Activated CD4-positive, alpha-beta memory T cell treated with anti-CD3 and anti-CD28 coated beads, Interleukin-2, amount 10 ng/mL, durations not matched to agents 7 days and 5 days (primary cell): ENCODE results near the gene MNS1. TPM values are rescaled to one million over a fixed set of nuclear protein-coding genes. Genes with fewer than 3 reads are reported as not detected.
"Not testable (repeated sequence)": the region's sequence is repeated elsewhere in the genome, so short reads cannot be mapped to it uniquely, and the experiment has no call there.

Experiments used
- CTCF ChIA-PET: fragments of 350-600 bp; sonication (Branson Sonifier 250); formaldehyde crosslinking; loops from one replicate; lab custom pipeline; 2021; ENCODE audit warnings: antibody characterized with exemption, inconsistent platforms; lab: Charles Lee
- POLR2A ChIA-PET: fragments of 350-600 bp; sonication (Branson Sonifier 250); formaldehyde crosslinking; loops from one replicate; lab custom pipeline; 2021; ENCODE audit warnings: antibody characterized with exemption; lab: Charles Lee
- DNase-seq: peaks from one replicate; pipeline ENCODE4 v3.0.0-alpha.2; 2020
- H3K27ac Mint-ChIP-seq: one replicate; pipeline ENCODE4 v1.8.0; 2021; ENCODE audit warnings: mild to moderate bottlenecking, mixed read lengths
- H3K27me3 Mint-ChIP-seq: one replicate; pipeline ENCODE4 v1.8.0; 2021; ENCODE audit warnings: mixed read lengths
- H3K36me3 Mint-ChIP-seq: one replicate; pipeline ENCODE4 v1.8.0; 2021; ENCODE audit warnings: low read depth, mixed read lengths
- H3K4me1 Mint-ChIP-seq: one replicate; pipeline ENCODE4 v1.8.0; 2021; ENCODE audit warnings: mixed read lengths
- H3K4me3 Mint-ChIP-seq: one replicate; pipeline ENCODE4 v1.8.0; 2021; ENCODE audit warnings: mild to moderate bottlenecking, mixed read lengths
- H3K9me3 Mint-ChIP-seq: one replicate; pipeline ENCODE4 v1.8.0; 2021; ENCODE audit warnings: mixed read lengths
- total RNA-seq, 2 experiments: library from RNA; stranded (reverse); gene quantifications; one replicate each; pipeline ENCODE4 v1.2.3, GENCODE V29; 2021

MNS1 gene
- total RNA-seq, 2 experiments from 2014 or later, result not detected

GRCh38 chr15:56432304-56432703, 32.6 kb downstream of the MNS1 start:
- no peaks in the 10 kb centered on the region for H3K9me3 Mint-ChIP-seq
- POLR2A ChIA-PET, result no interaction called here
- DNase-seq, result no peak
- no peaks in the 10 kb centered on the region for H3K4me1 Mint-ChIP-seq
- no peaks in the 10 kb centered on the region for H3K36me3 Mint-ChIP-seq
- H3K27ac Mint-ChIP-seq, result no peak overlapping the region
- CTCF ChIA-PET, result interaction anchor here (0.6 kb wide), 2 partner anchors 383 to 478 kb away, joined by 3 read pairs; no protein-coding TSS in a partner anchor
- H3K27me3 Mint-ChIP-seq, result peaks cover 16% of the 10 kb centered on the region
- no peak overlapping the region for H3K4me3 Mint-ChIP-seq

GRCh38 chr15:56428821-56429458, 36.0 kb downstream of the MNS1 start:
- POLR2A ChIA-PET, result no interaction called here
- H3K4me1 Mint-ChIP-seq, result no peaks in the 10 kb centered on the region
- no peaks in the 10 kb centered on the region for H3K36me3 Mint-ChIP-seq
- H3K9me3 Mint-ChIP-seq, result no peaks in the 10 kb centered on the region
- CTCF ChIA-PET, result interaction anchor here (1.4 to 2.4 kb wide), 4 partner anchors 11 to 184 kb away, joined by 5 to 12 read pairs (median 10); no protein-coding TSS in a partner anchor
- no peak overlapping the region for H3K27ac Mint-ChIP-seq
- no peak for DNase-seq
- no peaks in the 10 kb centered on the region for H3K27me3 Mint-ChIP-seq
- H3K4me3 Mint-ChIP-seq, result no peak overlapping the region

DNA sequence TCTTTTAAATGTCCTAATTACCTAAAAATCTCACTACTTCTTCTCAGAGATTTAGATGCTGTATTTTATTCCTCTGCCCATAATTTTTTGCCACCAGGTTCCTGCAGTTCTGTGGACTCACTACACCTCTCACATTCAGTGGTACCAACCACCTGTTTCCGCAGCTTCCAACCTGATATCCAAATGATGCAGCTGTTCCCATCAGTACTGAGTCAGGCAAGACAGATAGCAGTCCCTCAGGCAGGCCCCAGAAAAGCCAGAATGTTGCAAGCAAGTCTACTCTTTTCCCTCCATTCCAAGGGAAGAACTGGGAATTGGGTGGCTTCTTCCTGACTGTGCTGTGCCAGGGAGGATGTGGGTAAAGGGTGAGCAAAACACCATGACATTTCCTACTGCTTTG, 39.0 kb downstream of the MNS1 start:
- H3K9me3 Mint-ChIP-seq, result no peaks in the 10 kb centered on the region
- peaks cover 2% of the 10 kb centered on the region for H3K27me3 Mint-ChIP-seq
- ChIA-PET CTCF (interaction anchor here (1.9 kb wide), 1 partner anchor 181 kb away, joined by 7 read pairs; no protein-coding TSS in a partner anchor), POLR2A (no interaction called here)
- no peaks in the 10 kb centered on the region for H3K4me1 Mint-ChIP-seq
- no peak overlapping the region for H3K4me3 Mint-ChIP-seq
- no peak for DNase-seq
- no peak overlapping the region for H3K27ac Mint-ChIP-seq
- H3K36me3 Mint-ChIP-seq, result no peaks in the 10 kb centered on the region

- CTCF ChIA-PET, result interaction anchor here (0.7 kb wide), 1 partner anchor 371 kb away, joined by 3 read pairs; no protein-coding TSS in a partner anchor
- no peak overlapping the region for H3K27ac Mint-ChIP-seq
Observed at GRCh38 chr15:56425276-56425675, 39.7 kb downstream of the MNS1 start.

DNA sequence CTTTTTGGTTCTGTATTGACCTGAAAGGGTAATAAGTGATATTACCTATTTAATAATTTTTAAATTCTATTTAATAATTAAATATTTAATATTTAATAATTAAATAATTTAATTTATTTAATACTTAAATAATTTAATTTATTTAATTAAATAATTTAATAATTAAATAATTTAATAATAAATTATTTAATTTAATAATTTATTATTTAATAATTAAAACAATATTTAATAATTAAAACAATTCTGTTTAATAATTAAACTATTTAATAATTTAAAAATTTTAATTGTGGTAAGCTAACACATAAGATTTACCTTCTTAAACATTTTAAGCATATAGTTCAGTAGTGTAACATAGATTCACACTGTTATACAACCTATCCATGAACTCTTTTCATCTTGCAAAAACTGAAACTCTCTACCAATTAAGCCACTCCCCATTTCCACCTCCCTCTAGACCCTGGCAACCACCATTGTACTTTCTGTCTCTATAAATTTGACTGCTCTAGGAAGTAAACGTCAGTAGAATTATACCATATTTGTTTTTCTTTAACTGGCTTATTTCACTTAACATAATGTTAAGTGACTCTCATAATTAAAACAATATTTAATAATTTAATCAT, 51.7 kb downstream of the MNS1 start:
- POLR2A ChIA-PET, H3K36me3 Mint-ChIP-seq, H3K27ac Mint-ChIP-seq, CTCF ChIA-PET, H3K27me3 Mint-ChIP-seq, H3K9me3 Mint-ChIP-seq, H3K4me1 Mint-ChIP-seq, DNase-seq, H3K4me3 Mint-ChIP-seq: not testable (repeated sequence)

More at GRCh38 chr15:56425276-56425675, 39.7 kb downstream of the MNS1 start:
- POLR2A ChIA-PET, result no interaction called here
- Mint-ChIP-seq H3K4me1 (no peaks in the 10 kb centered on the region), H3K4me3 (no peak overlapping the region), H3K36me3 (no peaks in the 10 kb centered on the region), H3K27me3 (peaks cover 2% of the 10 kb centered on the region), H3K9me3 (no peaks in the 10 kb centered on the region)
- DNase-seq, result no peak

DNA sequence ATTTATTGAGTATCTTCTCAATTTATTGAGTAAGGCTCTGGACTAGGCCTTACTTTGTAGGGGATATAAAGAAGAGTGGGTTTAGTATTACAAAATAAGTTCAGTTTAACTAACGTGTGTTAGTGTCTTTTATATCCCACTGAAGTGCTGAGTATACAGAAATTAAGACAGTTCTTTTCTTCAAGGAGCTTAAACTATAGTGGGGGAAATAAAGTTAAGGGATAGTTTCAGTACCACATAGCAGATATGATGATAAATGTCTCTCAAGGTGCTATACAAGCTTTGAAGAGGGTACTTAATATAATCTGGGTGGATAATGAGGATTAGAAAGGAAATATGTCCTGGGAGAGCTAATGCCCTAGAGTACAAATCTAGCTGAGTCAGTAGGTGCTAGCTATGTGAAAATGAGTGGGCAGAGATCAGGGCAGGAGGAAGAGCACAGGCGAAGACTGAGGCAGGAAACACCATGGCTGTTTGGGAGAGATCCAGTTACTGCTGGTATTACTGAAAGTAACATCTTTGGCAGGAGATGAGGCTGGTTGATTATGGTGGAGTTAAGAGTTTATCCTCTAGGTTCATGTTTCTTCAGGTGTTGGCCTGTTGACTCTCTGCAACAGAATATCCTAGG, 53.7 kb downstream of the MNS1 start:
- no peak for DNase-seq
- Mint-ChIP-seq H3K4me3 (no peak overlapping the region), H3K36me3 (no peaks in the 10 kb centered on the region), H3K27ac (no peak overlapping the region), H3K4me1 (no peaks in the 10 kb centered on the region), H3K9me3 (no peaks in the 10 kb centered on the region), H3K27me3 (no peaks in the 10 kb centered on the region)
- ChIA-PET POLR2A (no interaction called here), CTCF (no interaction called here)

- Mint-ChIP-seq H3K36me3 (no peaks in the 10 kb centered on the region), H3K4me3 (no peak overlapping the region), H3K27ac (no peak overlapping the region), H3K4me1 (no peaks in the 10 kb centered on the region), H3K9me3 (no peaks in the 10 kb centered on the region), H3K27me3 (no peaks in the 10 kb centered on the region)
- ChIA-PET CTCF (no interaction called here), POLR2A (no interaction called here)
- no peak for DNase-seq
Observed at GRCh38 chr15:56410721-56411120, 54.2 kb downstream of the MNS1 start.

- H3K4me1 Mint-ChIP-seq, H3K27me3 Mint-ChIP-seq, CTCF ChIA-PET, POLR2A ChIA-PET, H3K27ac Mint-ChIP-seq, H3K36me3 Mint-ChIP-seq, H3K9me3 Mint-ChIP-seq, DNase-seq, H3K4me3 Mint-ChIP-seq: not testable (repeated sequence)
Observed at GRCh38 chr15:56399209-56399608, 65.7 kb downstream of the MNS1 start.

GRCh38 chr15:56397325-56397724, 67.6 kb downstream of the MNS1 start:
- H3K27me3 Mint-ChIP-seq, POLR2A ChIA-PET, H3K9me3 Mint-ChIP-seq, H3K27ac Mint-ChIP-seq, H3K4me1 Mint-ChIP-seq, H3K4me3 Mint-ChIP-seq, DNase-seq, H3K36me3 Mint-ChIP-seq, CTCF ChIA-PET: not testable (repeated sequence)

- Mint-ChIP-seq H3K4me1 (no peaks in the 10 kb centered on the region), H3K36me3 (no peaks in the 10 kb centered on the region), H3K4me3 (no peak overlapping the region), H3K27me3 (no peaks in the 10 kb centered on the region), H3K27ac (no peak overlapping the region), H3K9me3 (no peaks in the 10 kb centered on the region)
- CTCF ChIA-PET, result no interaction called here
- no peak for DNase-seq
- POLR2A ChIA-PET, result no interaction called here
Observed at GRCh38 chr15:56394909-56395308, 70.0 kb downstream of the MNS1 start.

GRCh38 chr15:56393277-56393676, 71.7 kb downstream of the MNS1 start:
- Mint-ChIP-seq H3K27ac (no peak overlapping the region), H3K9me3 (no peaks in the 10 kb centered on the region), H3K27me3 (no peaks in the 10 kb centered on the region), H3K4me3 (no peak overlapping the region), H3K4me1 (no peaks in the 10 kb centered on the region), H3K36me3 (no peaks in the 10 kb centered on the region)
- ChIA-PET POLR2A (no interaction called here), CTCF (no interaction called here)
- DNase-seq, result no peak

GRCh38 chr15:56390739-56391267, 74.1 kb downstream of the MNS1 start:
- no peaks in the 10 kb centered on the region for H3K4me1 Mint-ChIP-seq
- ChIA-PET CTCF (no interaction called here), POLR2A (no interaction called here)
- no peaks in the 10 kb centered on the region for H3K36me3 Mint-ChIP-seq
- H3K27ac Mint-ChIP-seq, result no peak overlapping the region
- H3K4me3 Mint-ChIP-seq, result no peak overlapping the region
- no peaks in the 10 kb centered on the region for H3K9me3 Mint-ChIP-seq
- no peaks in the 10 kb centered on the region for H3K27me3 Mint-ChIP-seq
- no peak for DNase-seq

DNA sequence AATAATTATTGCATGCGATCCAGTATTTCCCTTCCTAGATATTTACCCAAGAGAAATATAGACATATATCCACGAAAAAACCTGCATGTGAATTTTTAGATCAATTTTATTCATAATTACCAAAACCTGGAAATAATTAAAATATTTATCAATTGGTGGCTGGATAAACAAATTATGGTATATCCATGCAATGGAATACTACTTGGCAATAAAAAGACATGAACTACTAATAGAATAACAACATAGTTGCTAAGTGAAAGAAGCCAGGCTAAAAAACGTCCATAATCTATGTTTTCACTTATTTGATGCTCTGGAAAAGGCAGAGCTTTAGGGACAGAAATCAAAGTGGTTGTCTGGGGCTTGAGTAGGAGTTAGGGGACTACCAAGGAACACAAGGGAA, 79.0 kb downstream of the MNS1 start:
- Mint-ChIP-seq H3K9me3 (peaks cover 2% of the 10 kb centered on the region), H3K36me3 (no peaks in the 10 kb centered on the region), H3K27ac (no peak overlapping the region), H3K27me3 (no peaks in the 10 kb centered on the region), H3K4me3 (no peak overlapping the region), H3K4me1 (no peaks in the 10 kb centered on the region)
- CTCF ChIA-PET, result no interaction called here
- DNase-seq, result no peak
- POLR2A ChIA-PET, result no interaction called here
